H1 (cell line): ENCODE measurements around the gene DDX60. TPM values are rescaled to one million over a fixed set of nuclear protein-coding genes. Genes with fewer than 3 reads are reported as not detected.

ENCODE experiments used
- CTCF ChIA-PET: fragments of 300-600 bp; sonication (Branson Sonifier 250); formaldehyde crosslinking; loops from one replicate; lab custom pipeline; 2021; ENCODE audit not compliant: partially characterized antibody; lab: Charles Lee
- POLR2A ChIA-PET: fragments of 300-600 bp; sonication (Branson Sonifier 250); formaldehyde crosslinking; loops from one replicate; lab custom pipeline; 2021; ENCODE audit warnings: inconsistent platforms; ENCODE audit not compliant: partially characterized antibody; lab: Charles Lee
- DNase-seq, 2 experiments: peaks; one replicate each; pipeline versions ENCODE4 v3.0.0 to v3.0.0-alpha.2; 2010 to 2022; ENCODE audit warnings: low spot score in 2 of 2, low read depth in 1 of 2, mixed read lengths in 1 of 2
- FAIRE-seq: peaks from 2 replicates; lab custom pipeline; 2011; peaks lifted over from hg19 to GRCh38; lab: Jason Lieb, UNC
- H2AFZ ChIP-seq: 2 replicates; pipeline ENCODE4 v1.8.1; 2012; ENCODE audit warnings: low read length, inconsistent platforms
- H2AK5ac ChIP-seq: 2 replicates; pipeline ENCODE4 v1.6.1; 2013; ENCODE audit warnings: low read depth, low read length
- H2BK120ac ChIP-seq: replicated peaks from 2 replicates; pipeline ENCODE3; 2013; ENCODE audit warnings: low read depth, low read length, inconsistent platforms
- H2BK12ac ChIP-seq: 2 replicates; pipeline ENCODE4 v1.6.1; 2013; ENCODE audit warnings: low read depth, low read length
- H2BK15ac ChIP-seq: 2 replicates; pipeline ENCODE4 v1.6.1; 2013; ENCODE audit warnings: low read length
- H2BK20ac ChIP-seq: 2 replicates; pipeline ENCODE4 v1.6.1; 2013; ENCODE audit warnings: low read length
- H2BK5ac ChIP-seq: 2 replicates; pipeline ENCODE4 v1.6.1; 2013; ENCODE audit warnings: low read depth, low read length
- H3K14ac ChIP-seq: 2 replicates; pipeline ENCODE4 v1.6.1; 2013; ENCODE audit warnings: inconsistent platforms; ENCODE audit not compliant: insufficient read length
- H3K18ac ChIP-seq: 2 replicates; pipeline ENCODE4 v1.6.1; 2013; ENCODE audit warnings: low read length; ENCODE audit errors: extremely low read depth
- H3K23ac ChIP-seq: 2 replicates; pipeline ENCODE4 v1.6.1; 2013; ENCODE audit warnings: inconsistent platforms; ENCODE audit not compliant: insufficient read length
- H3K23me2 ChIP-seq: 2 replicates; pipeline ENCODE4 v1.6.1; 2013; ENCODE audit warnings: low read depth, low read length
- H3K27ac ChIP-seq: 2 replicates; pipeline ENCODE4 v1.6.1; 2011; ENCODE audit warnings: low read depth, low read length, inconsistent platforms
- H3K27me3 ChIP-seq, 4 experiments: replicated peaks in 1 of 4; 1 replicate in 1 of 4; 2 replicates in 3 of 4; pipeline versions ENCODE4 v1.6.1 to v1.8.1; 2011 to 2013; ENCODE audit warnings: low read length in 3 of 4, mild to moderate bottlenecking in 3 of 4, inconsistent platforms in 2 of 4, mixed read lengths in 2 of 4, moderate library complexity in 1 of 4; ENCODE audit not compliant: control insufficient read depth in 3 of 4, insufficient read depth in 3 of 4; ENCODE audit errors: extremely low read depth in 1 of 4
- H3K36me3 ChIP-seq, 4 experiments: 2 replicates each; pipeline versions ENCODE4 v1.6.1 to v1.8.1; 2011 to 2013; ENCODE audit warnings: mild to moderate bottlenecking in 4 of 4, low read length in 3 of 4, moderate library complexity in 2 of 4, control low read depth in 1 of 4, inconsistent platforms in 1 of 4; ENCODE audit not compliant: insufficient read depth in 4 of 4, control insufficient read depth in 2 of 4
- H3K4ac ChIP-seq: replicated peaks from 2 replicates; pipeline ENCODE3; 2013; ENCODE audit warnings: low read length, low read depth, mixed read lengths, inconsistent platforms; ENCODE audit not compliant: insufficient read length
- H3K4me1 ChIP-seq, 4 experiments: replicated peaks in 1 of 4; 1 replicate in 1 of 4; 2 replicates in 3 of 4; pipeline versions ENCODE4 v1.6.1 to v1.8.1; 2011 to 2013; ENCODE audit warnings: low read length in 3 of 4, inconsistent platforms in 2 of 4, mixed read lengths in 1 of 4; ENCODE audit not compliant: insufficient read depth in 4 of 4, control insufficient read depth in 3 of 4
- H3K4me2 ChIP-seq, 2 experiments: 2 replicates each; pipeline versions ENCODE4 v1.6.1 to v1.8.1; 2011 to 2013; ENCODE audit warnings: low read depth in 2 of 2, low read length in 2 of 2, control low read depth in 1 of 2, inconsistent platforms in 1 of 2, mild to moderate bottlenecking in 1 of 2; ENCODE audit not compliant: insufficient read depth in 1 of 2
- H3K4me3 ChIP-seq, 4 experiments: fragments of 200-600, 300-600 bp in 1 of 4; sonication (generic), shearing (Covaris generic), sonication (Bioruptor Twin) in 1 of 4; 2 replicates each; pipeline versions ENCODE4 v1.5.1 to v1.8.1; 2011 to 2016; ENCODE audit warnings: low read length in 4 of 4, low read depth in 3 of 4, control low read depth in 2 of 4, inconsistent platforms in 2 of 4, mild to moderate bottlenecking in 2 of 4, mixed read lengths in 1 of 4, moderate library complexity in 1 of 4; ENCODE audit not compliant: insufficient read depth in 2 of 4; ENCODE audit errors: extremely low read depth in 1 of 4
- H3K56ac ChIP-seq: replicated peaks from 2 replicates; pipeline ENCODE3; 2013; ENCODE audit warnings: low read depth, mild to moderate bottlenecking, mixed read lengths, low read length, inconsistent platforms; ENCODE audit not compliant: insufficient read length
- H3K79me1 ChIP-seq: 2 replicates; pipeline ENCODE4 v1.6.1; 2013; ENCODE audit warnings: low read depth, low read length, control low read depth
- H3K79me2 ChIP-seq, 2 experiments: 2 replicates each; pipeline versions ENCODE4 v1.6.1 to v1.8.1; 2012 to 2013; ENCODE audit warnings: low read length in 2 of 2, mild to moderate bottlenecking in 2 of 2, inconsistent platforms in 1 of 2; ENCODE audit not compliant: insufficient read depth in 2 of 2, control insufficient read depth in 1 of 2
- H3K9ac ChIP-seq, 4 experiments: replicated peaks in 1 of 4; 1 replicate in 1 of 4; 2 replicates in 3 of 4; pipeline versions ENCODE4 v1.6.1 to v1.8.1; 2011 to 2013; ENCODE audit warnings: low read depth in 3 of 4, low read length in 3 of 4, control low read depth in 2 of 4, mild to moderate bottlenecking in 2 of 4, moderate library complexity in 2 of 4, inconsistent platforms in 1 of 4; ENCODE audit errors: extremely low read depth in 1 of 4
- H3K9me3 ChIP-seq, 2 experiments: 2 replicates each; pipeline versions ENCODE4 v1.6.1 to v1.8.1; 2012 to 2013; ENCODE audit warnings: mild to moderate bottlenecking in 2 of 2, moderate library complexity in 2 of 2, control low read depth in 1 of 2, inconsistent platforms in 1 of 2, low read depth in 1 of 2, low read length in 1 of 2, mixed read lengths in 1 of 2; ENCODE audit not compliant: insufficient read depth in 2 of 2
- H4K20me1 ChIP-seq, 2 experiments: replicated peaks in 1 of 2; 2 replicates each; pipeline versions ENCODE3 to v1.8.1; 2011 to 2013; ENCODE audit warnings: inconsistent platforms in 2 of 2, low read length in 2 of 2, mild to moderate bottlenecking in 1 of 2; ENCODE audit not compliant: insufficient read depth in 2 of 2, control insufficient read depth in 1 of 2
- H4K5ac ChIP-seq: 2 replicates; pipeline ENCODE4 v1.6.1; 2013; ENCODE audit warnings: low read length, low read depth, mixed read lengths, inconsistent platforms; ENCODE audit not compliant: insufficient read length
- H4K8ac ChIP-seq: 2 replicates; pipeline ENCODE4 v1.8.0; 2013; ENCODE audit warnings: mild to moderate bottlenecking, moderate library complexity, low read length, inconsistent platforms; ENCODE audit not compliant: insufficient read depth; ENCODE audit errors: extremely low read depth
- H4K91ac ChIP-seq: replicated peaks from 2 replicates; pipeline ENCODE3; 2013; ENCODE audit warnings: low read length, mixed read lengths, inconsistent platforms; ENCODE audit not compliant: insufficient read length
- CHD2 ChIP-seq: IDR thresholded peaks from 2 replicates; pipeline ENCODE4 v1.6.1; 2012; ENCODE audit warnings: low read length, improper control_type of control experiment
- E2F6 ChIP-seq: IDR thresholded peaks from 2 replicates; pipeline ENCODE4 v1.6.1; 2012; ENCODE audit warnings: inconsistent platforms
- KDM4A ChIP-seq: IDR thresholded peaks from one replicate; pipeline ENCODE4 v1.7.1; 2012; ENCODE audit warnings: low read depth, mild to moderate bottlenecking, moderate library complexity, low read length, inconsistent platforms; ENCODE audit not compliant: severe bottlenecking
- NANOG ChIP-seq: IDR thresholded peaks from 2 replicates; pipeline ENCODE4 v1.6.1; 2011; ENCODE audit warnings: low read length, low read depth, mild to moderate bottlenecking, inconsistent platforms; ENCODE audit not compliant: insufficient read depth, poor library complexity, severe bottlenecking
- PHF8 ChIP-seq: fragments of 200-600 bp; sonication (generic); conservative IDR thresholded peaks from 2 replicates; pipeline ENCODE4 v1.7.1; 2012; ENCODE audit warnings: low read depth, mild to moderate bottlenecking, inconsistent platforms, low read length, moderate library complexity
- POLR2A ChIP-seq, 2 experiments: IDR thresholded peaks; 1 replicate in 1 of 2; 2 replicates in 1 of 2; pipeline ENCODE4 v1.6.1; 2011; ENCODE audit warnings: low read depth in 2 of 2, low read length in 2 of 2, mild to moderate bottlenecking in 2 of 2; ENCODE audit errors: control extremely low read depth in 1 of 2
- RBBP5 ChIP-seq: IDR thresholded peaks from 2 replicates; pipeline ENCODE4 v1.7.1; 2012; ENCODE audit warnings: low read depth, mild to moderate bottlenecking, inconsistent platforms, low read length, moderate library complexity, borderline replicate concordance
- RFX5 ChIP-seq: IDR thresholded peaks from 2 replicates; pipeline ENCODE4 v1.6.1; 2011; ENCODE audit warnings: low read depth, low read length, improper control_type of control experiment, borderline replicate concordance
- TAF7 ChIP-seq: optimal IDR thresholded peaks from 2 replicates; pipeline ENCODE3; 2011; ENCODE audit warnings: low read depth, mild to moderate bottlenecking, inconsistent platforms, low read length, moderate library complexity, borderline replicate concordance
- YY1 ChIP-seq: IDR thresholded peaks from 2 replicates; pipeline ENCODE4 v1.6.1; 2011; ENCODE audit warnings: low read depth, mild to moderate bottlenecking, low read length
- ZNF274 ChIP-seq: IDR thresholded peaks from 2 replicates; pipeline ENCODE4 v1.7.0; 2012; ENCODE audit warnings: low read length, borderline replicate concordance; ENCODE audit errors: extremely low read depth
- WGBS, 2 experiments: shearing (Covaris generic) in 1 of 2; methylation state at CpG; one replicate each; pipeline versions ENCODE4 v1.1.6 to v1.1.7; 2013 to 2015; ENCODE audit warnings: low lambda C conversion rate in 2 of 2, mixed read lengths in 2 of 2, inconsistent platforms in 1 of 2, low coverage in 1 of 2, missing lambda C conversion rate in 1 of 2; ENCODE audit not compliant: insufficient replicate concordance in 2 of 2, insufficient coverage in 1 of 2, insufficient read length in 1 of 2; ENCODE audit errors: extremely low coverage in 1 of 2, missing lambda C conversion rate in 1 of 2; 5-methylcytosine and 5-hydroxymethylcytosine counted together
- polyA plus RNA-seq, 7 experiments: library from polyadenylated mRNA; depleted of rRNA in 3 of 7; stranded (reverse) in 5 of 7; unstranded in 2 of 7; fragments of >200 nt in 5 of 7; fragments of 200-250 nt in 2 of 7; gene quantifications; 1 replicate in 5 of 7; 2 replicates in 1 of 7; 4 replicates in 1 of 7; pipeline versions ENCODE4 v1.2.1 to v1.2.3, GENCODE V29; 2011 to 2013; ENCODE audit warnings: missing spikeins in 2 of 7, mixed read lengths in 2 of 7
- total RNA-seq: library from RNA; stranded (reverse); fragmentation: NEBNext Ultra II Directional; extraction: Animal tissue kit (Norgen Biotek cat#: 25700); gene quantifications from 2 replicates; pipeline ENCODE4 v1.2.1, GENCODE V29; 2021

DDX60 gene
- total and polyA plus RNA-seq, 2 of the 8 experiments (the other 6 are each of a cell fraction or from before 2014, with no cell fraction given), result 1.00 to 1.6 TPM

GRCh38 chr4:168279556-168279955 lies 39.0 kb downstream of the DDX60 start:
- Histone ChIP-seq H2BK5ac (no peak overlapping the region), H3K18ac (no peak overlapping the region), H3K4me2 (no peak overlapping the region), H4K5ac (no peak overlapping the region), H3K4me3 (no peak overlapping the region), H3K27me3 (no peaks in the 10 kb centered on the region), H4K91ac (no peak overlapping the region), H3K14ac (no peak overlapping the region), H4K20me1 (no peaks in the 10 kb centered on the region), H3K4me1 (peaks cover 0 to 3% (median 0%) of the 10 kb centered on the region in 4 experiments; a peak in 2 of 7 replicates), H2BK15ac (no peak overlapping the region), H3K27ac (no peak overlapping the region), H2BK120ac (no peak overlapping the region), H3K79me2 (no peaks in the 10 kb centered on the region), H3K4ac (no peak overlapping the region), H3K9me3 (no peaks in the 10 kb centered on the region), H2AFZ (no peak overlapping the region), H3K36me3 (no peaks in the 10 kb centered on the region), H3K23ac (no peak overlapping the region), H2BK20ac (no peak overlapping the region), H2AK5ac (no peak overlapping the region), H3K23me2 (no peaks in the 10 kb centered on the region), H3K56ac (no peak overlapping the region), H3K79me1 (no peaks in the 10 kb centered on the region), H3K9ac (no peak overlapping the region), H2BK12ac (no peak overlapping the region), H4K8ac (no peak overlapping the region)
- DNase-seq (no peak), FAIRE-seq (no peak)
- TF ChIP-seq PHF8 (no peak), E2F6 (no peak), RBBP5 (no peak), YY1 (no peak), POLR2A (IDR thresholded peaks at IDR 0.05; ENCODE audit: control extremely low read depth in 1 of 2, low read depth in 2 of 2, low read length in 2 of 2) (no peak), NANOG (no peak), RFX5 (no peak), ZNF274 (no peak), CHD2 (no peak), TAF7 (no peak), KDM4A (no peak)
- WGBS, 2 experiments, result 91% methylated on average over 2 of the region's 2 CpGs; no CpG with 5 or more reads in 1 of the 2 experiments
- POLR2A ChIA-PET, result no interaction called here
- CTCF ChIA-PET, result no interaction called here
